NCI-H1092 treated with DMSO at 0.1 percent for 48 hours (cell line): ENCODE data around the gene EDRF1.
"Not testable (repeated sequence)": the region's sequence is repeated elsewhere in the genome, so short reads cannot be mapped to it uniquely, and the experiment has no call there.

Experiments used
- DNase-seq: peaks from one replicate; lab custom pipeline; 2025; lab: John Stamatoyannopoulos, UW

The EDRF1 gene, protein sequence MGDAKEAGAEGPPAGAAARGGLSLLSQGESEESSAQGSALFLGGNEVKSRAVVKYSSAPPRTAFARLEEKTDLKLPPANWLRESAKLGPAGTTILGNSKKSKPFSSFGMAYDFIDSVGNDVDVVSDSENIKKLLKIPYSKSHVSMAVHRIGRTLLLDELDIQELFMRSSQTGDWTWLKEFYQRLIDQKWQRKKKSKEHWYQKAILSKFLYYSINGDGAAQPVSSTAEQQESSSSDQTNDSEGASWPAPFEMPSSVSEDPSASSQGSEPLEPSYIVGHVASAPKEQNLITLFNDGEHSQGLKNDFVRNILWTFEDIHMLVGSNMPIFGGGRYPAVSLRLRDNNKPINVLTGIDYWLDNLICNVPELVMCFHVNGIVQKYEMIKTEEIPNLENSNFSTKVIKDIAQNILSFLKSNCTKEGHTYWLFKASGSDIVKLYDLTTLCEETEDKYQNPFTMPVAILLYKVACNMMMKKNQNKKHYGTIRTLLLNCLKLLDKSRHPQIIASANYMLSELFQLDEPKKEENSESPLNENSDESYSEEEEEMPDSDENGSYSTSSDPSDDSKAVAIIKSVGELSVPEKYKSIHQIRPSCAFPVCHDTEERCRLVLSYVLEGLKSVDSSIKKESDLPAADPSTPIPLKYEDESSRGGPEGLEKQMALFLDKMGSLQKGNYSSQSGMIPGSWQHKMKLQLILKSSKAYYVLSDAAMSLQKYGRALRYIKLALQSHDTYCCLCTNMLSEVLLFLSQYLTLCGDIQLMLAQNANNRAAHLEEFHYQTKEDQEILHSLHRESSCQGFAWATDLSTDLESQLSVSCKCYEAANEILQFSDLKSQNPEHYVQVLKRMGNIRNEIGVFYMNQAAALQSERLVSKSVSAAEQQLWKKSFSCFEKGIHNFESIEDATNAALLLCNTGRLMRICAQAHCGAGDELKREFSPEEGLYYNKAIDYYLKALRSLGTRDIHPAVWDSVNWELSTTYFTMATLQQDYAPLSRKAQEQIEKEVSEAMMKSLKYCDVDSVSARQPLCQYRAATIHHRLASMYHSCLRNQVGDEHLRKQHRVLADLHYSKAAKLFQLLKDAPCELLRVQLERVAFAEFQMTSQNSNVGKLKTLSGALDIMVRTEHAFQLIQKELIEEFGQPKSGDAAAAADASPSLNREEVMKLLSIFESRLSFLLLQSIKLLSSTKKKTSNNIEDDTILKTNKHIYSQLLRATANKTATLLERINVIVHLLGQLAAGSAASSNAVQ

DNA sequence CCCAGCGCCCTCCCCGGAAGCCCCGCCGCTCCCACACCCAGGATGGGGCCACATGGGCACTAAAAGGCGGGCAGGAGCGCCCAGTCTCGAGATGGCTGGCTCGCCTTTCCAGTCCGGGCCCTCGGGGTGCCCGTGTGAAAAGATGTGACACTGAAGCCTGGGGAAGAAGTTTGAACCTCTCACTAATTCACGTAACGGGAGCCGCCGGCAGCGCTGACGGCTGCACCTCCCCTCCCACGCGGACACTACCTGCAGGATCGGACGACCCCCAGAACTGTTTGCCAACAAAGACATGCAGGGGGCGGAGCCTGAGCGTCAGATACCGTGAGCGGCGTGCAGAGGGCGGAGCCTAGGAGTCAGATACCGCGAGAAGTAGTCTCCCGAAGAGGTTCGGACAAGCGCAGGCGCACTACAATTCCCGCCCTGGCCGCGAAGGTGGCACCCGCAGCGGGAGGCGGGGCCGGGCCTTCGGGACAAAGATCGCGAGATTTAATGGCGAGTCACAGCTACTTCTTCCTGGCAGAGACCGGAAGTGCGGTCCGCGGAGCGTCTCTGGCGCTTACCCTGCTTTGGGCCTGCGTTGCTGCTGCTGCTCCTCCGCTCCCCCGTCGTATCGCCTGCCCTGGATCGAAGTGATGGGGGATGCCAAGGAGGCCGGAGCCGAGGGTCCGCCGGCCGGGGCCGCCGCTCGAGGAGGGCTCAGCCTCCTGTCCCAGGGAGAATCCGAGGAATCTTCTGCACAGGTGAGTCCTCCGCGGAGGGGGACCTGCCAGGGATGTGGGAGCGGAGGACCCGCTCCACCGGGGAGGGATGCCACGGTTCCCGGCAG, at the start of gene EDRF1:
TSS of gene EDRF1 (plus strand) at position 537 of the 829 bp plus-strand sequence. CDS start at position 636, 99 bp downstream.
- peak; percentile 97 for DNase-seq

DNA sequence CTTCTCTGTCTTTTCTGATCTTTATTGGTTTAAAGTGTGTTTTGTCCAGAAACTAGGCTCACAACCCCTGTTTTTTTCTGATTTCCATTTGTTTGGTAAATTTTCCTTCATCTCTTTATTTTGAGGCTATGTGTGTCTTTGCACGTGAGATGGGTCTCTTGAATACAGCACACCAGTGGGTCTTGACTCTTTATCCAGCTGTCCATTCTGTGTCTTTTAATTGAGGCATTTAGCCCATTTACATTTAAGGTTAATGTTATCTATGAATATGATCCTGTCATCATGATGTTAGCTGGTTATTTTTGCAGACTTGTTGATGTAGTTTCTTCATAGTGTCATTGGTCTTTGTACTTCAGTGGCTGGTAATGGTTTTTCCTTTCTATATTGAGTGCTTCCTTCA, 46.6 kb upstream of the EDRF1 start:
- no peak for DNase-seq

DNA sequence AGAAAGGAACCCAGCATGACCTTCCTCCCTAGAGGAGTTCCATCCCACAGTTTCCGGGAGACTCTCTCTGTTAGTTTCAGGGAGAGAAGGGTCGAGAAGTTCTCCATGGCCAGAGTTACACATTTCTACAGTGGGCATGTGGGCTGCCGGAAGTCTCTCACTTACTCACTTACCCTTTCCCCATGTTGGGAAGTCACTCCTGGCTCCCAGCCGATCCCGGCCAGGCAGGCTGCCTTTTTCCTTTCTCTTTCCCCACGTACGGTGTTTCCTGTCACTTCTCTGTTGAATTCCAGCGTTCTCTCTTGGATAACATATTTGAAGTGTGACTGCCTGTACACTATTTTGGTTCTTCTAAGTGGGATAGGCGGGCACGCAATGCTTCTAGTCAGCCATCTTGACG, 40.1 kb upstream of the EDRF1 start:
- no peak for DNase-seq

DNA sequence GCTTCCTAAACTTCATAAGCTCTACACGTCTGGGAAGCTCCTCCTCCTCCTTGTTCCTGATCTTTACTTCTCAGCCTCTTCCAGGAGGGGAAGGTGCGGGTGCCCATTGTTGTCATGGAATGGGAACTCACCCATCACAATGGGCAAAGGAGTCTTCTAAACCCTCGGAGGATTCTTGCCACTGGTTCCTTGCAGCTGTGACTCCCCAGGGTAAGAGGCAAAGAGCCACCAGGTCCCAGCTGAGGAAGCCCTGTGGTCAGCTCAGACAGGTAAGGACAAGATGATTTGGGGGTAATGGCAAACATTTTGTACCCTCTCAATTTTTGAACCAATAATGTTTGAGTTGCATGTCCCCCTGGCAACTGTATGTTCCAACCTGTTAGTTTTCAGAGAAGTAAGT, 36.4 kb upstream of the EDRF1 start, which contains the start of gene TEX36:
TSS of gene TEX36 (minus strand) at position 101 of the 400 bp plus-strand sequence. CDS start 174 bp downstream, outside the sequence.
- DNase-seq = no peak

DNA sequence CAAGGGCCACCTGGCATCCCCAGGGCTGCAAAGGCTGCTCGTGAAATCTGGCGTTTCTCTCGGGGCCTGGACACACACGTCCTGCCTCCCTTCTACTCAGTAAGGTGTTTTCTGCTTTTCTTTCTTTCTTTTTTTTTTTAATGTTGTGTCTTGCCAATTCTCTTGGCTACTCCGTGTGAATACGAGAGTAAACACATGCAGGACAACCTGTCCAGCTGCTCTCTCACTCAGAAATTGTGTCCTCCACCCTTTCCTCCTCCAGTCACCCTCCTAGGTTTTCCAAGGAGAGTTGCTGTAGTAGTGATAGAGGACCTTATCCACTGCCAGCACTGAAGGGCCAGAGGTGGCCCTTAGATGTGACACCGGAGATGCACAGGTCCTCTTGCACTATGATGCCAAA, 35.7 kb upstream of the EDRF1 start:
- DNase-seq = no peak

DNA sequence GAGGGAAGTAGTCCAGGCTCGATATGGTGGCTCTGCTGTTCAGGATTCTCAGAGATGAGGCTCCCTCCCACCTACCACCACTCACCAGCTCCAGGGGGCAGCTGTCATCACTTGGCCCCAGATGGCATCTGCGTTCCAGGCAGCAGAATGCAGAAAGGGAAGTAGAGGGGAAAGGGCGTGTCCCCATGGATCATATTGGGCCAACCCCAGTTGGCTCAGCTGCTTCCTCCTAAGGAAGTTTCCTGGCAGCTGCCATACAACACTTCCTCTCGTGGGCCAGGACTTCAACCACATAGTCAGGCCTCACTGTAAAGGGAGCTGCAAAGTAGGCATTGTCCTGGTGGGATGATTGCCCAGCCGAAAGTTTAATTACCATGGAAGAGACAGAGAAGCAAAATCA, 34.9 kb upstream of the EDRF1 start:
- DNase-seq = no peak

DNA sequence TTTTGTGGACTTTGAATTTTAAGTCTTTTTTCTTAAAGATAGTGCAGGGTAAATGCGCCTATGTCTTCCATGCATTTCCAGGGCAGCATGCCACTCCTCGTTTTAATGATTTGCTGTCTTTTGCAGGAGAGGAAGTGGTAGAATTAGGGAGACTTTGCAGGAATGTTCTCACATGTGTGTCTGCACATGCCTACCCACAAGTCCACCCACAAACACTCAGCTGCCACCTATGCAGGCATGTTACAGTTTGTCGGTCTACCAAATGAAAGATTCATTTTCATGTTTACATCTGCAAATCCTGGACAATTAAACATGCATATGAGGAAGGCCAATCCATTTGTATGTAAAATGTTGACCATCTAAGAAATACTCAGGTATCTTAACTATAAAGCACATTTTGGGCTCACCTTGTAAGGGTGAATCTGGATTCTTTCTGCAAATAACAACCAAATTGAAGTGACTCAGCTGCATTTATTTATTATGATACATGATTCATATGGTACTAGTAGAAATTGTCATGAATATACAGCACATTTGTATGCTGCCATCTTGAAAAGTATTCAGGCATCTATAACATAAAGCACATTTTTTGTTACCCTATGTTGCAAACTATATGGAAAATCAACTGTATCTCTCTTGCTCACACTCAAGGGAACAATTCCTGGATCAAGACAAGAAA, 31.9 kb upstream of the EDRF1 start:
- no peak for DNase-seq

DNA sequence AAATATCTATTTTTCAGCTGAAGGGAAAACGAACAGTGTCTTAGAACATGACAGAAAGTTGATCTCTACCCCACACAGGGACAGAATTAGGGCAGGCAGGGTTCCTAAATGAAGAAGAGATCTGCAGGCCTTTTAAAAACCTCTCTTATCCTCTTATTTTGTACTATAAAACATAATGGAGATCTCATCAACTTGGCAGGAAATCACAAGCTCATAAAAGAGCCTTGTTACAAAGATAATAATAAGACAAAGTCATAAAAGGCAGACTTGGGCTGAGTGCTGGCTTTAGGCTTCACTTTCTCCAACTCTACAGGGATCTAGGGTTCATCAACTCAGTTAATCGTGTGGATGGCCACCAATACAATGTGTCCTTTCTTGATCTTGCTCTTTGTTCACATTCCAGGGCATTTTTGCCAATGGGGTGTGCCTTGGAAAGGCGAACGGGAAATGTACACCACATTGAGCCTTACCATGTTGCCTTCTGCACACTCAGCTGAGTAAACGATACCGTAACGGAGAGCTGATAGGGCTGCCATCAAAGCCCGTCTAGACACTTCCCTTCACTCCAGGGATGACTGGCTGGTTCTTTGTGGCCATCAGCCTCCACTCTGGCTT, 29.4 kb upstream of the EDRF1 start:
- DNase-seq = no peak

DNA sequence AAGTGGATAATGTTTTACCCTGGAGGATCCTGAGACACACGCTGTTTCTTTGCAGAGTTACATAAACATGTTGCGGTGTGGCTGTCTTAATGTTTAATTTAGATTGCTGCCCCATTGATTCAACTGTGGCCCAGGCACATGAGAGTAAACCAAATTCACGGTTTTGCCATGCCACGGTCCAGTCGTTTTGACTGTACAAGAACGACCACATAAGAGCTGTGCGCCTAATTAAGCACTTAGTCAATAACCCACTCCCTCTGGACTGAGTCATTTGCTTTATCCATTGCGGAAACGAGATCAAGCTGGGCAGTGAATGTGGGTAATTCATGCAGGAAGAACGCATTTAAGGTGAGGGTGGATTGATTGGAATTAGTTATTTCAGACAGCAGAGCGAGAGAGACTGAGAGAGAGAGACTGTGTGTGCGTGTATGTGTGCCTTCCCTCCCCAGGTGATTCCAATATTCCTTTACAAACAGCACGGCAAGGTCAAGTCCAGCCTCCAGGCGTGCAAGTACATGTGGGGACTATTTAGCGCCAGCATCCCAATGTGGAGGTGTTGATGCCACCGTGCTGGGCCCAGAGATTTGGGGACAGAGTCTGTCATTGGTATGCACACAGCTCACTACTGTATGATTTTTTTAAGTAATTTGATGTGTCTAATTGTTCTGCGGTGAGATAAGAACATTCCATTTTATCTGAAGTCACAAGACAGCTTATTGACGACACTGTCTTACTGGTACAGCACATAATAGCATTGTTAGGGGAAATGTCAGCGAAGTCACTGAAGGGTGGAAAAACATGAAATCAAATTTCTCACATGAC, 28.1 kb upstream of the EDRF1 start:
- DNase-seq = peak; percentile 6

DNA sequence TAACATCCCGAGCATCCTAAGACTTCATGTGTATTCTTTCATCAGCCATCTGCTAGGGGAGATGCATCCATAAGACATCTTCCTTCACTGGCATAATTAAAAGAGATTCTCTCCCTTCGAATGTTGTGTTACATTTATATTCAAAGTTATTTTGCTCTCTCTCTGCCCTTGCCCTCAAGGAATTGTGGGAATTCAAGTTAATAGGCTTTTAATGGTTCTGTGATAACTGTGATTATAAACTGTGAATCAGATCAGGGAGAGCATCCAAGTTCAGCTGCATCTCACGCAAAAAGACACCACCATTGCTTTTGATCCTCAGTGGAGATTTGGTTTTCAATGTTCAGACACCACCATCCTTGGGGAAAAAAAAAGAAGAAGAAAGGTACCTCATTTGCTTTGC, 27.3 kb upstream of the EDRF1 start:
- no peak for DNase-seq

DNA sequence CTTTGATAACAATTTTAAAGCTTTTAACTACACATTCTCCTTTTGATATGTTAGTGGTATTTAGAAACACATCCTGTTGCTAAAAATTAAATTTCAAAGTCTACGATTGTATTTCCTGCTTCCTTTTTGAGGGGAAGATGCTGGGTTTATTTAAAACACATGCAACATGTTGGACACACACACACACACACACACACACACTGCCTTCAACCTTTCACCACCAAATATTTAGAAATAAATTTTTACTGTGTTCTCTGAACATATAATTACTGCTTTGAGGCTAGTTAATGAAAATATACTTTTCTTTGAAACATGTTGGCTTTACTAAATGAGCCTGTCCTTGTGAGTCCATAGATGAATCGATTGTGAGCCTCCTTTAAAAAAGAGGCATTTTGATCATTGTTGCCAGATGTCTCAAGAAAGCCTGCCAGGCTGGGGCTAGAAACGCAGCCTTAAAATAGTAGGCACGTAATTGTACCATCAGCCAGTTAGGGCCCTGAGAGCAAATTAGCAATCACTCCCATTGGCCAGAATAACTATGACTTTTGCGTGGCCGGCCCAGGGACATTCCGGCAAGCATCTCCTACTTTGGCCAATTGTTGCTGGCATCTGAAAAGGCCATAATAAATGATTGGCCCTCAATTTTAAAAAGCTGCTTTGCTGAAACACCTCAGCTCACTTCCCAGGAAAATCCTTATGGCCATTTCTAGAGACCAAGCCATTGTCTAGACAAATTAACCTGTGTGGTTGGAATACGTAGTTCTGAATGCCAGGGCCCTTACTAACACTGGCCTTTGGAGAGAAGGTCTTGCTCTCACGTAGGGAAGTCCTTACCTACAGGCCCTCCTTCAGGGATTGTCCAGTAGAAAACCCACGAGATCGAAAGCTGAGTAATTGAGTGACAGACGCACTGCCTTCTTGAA, 26.6 kb upstream of the EDRF1 start:
- DNase-seq = no peak

DNA sequence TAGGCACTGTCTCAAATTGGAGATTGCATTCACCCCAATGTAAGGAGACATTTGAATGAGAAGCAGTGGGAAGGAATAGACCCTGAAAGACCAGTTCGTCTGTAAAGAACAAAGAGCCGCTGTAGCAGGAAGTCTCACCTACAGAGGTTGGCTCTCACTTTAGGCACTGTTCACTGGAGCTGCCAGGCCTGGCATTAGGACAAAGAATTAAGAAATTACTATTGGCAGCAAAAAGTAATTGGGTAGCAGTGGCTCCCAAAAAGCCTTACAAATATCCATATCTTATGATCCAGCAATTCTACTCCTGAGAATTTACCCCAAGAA, 26.0 kb upstream of the EDRF1 start:
- no peak for DNase-seq

DNA sequence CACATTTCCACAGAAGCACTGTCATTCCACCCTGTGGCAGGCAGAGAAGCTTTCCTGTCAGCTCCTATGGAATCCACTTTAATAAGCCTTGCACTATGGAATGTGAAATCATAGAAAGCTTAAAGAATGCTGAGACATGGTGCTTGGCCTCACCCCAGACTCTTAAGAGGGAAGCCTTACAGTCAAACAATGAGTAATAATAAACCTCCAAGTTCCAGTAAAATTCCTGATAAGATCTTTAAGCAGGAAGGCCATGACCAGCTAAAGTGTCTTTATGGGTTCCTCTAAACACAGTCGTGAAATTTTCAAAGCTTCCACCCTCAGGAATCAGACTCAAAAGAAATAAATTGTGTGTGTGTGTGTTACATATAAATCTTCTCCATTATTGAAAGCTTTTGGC, 24.6 kb upstream of the EDRF1 start:
- no peak for DNase-seq

DNA sequence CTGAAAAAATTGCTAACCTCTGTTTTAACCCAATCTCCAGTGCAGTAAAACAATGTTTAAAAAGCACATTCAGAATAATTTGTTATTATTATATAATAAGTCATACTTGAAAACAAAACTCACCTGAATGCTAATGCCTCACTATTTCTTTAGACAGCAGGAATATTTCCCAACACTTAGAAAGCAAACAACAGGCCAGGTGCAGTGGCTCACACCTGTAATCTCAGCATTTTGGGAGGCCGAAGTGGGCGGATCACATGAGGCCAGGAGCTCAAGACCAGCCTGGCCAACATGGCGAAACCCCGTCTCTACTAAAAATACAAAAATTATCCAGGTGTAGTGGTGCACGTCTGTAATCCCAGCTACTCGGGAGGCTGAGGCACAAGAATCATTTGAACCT, 22.6 kb upstream of the EDRF1 start:
- not testable (repeated sequence) for DNase-seq

DNA sequence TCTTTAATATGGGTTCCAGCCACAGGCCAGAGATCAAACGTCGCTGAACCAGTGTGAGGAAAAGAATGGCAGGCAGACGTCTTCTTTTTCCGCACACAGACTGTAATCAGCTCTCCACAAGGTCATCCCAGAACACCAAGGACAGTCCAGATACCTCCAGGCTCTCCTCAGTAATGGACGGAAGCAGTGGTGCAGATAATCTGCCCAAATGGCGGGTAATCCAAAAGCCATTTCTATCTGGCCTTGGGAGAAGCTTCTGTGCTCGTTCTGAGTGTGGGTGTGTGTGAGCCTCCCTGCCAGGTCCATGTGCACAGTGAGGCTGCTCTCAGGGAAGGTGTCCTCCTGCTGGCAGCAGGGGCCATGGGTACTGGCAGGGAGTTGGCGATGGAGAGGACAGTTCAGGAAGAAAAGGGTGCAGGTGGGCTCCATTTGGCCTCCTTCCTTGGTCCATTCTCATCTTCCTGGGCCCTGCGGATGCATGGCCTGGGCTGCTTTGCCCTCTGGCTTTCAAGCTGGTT, 21.0 kb upstream of the EDRF1 start:
- no peak for DNase-seq

DNA sequence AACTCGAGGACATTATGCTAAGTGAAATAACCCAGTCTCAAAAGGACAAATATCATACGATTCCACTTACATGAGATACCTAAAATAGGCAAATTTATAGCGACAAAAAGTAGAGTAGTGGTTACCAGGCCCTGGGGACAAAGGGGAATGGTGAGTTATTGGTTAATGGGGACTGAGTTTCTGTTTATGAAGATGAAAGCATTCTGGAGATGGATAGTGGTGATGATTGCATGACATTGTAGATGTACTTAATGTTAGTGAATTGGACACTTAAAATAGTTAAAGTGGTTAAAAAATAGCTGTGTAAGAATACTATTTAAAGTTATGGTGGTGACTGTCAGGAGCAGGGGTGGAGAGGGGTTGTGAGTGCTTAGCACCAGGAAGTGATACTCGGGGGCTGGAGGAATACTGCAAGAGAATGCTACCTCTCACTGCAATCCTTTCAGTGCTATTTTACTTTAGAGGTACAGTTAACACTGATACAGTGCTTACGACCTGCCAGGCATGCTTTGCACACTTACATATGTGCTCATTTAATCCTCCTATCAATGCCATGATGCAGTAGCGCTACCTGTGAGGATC, 19.9 kb upstream of the EDRF1 start:
- DNase-seq = no peak

DNA sequence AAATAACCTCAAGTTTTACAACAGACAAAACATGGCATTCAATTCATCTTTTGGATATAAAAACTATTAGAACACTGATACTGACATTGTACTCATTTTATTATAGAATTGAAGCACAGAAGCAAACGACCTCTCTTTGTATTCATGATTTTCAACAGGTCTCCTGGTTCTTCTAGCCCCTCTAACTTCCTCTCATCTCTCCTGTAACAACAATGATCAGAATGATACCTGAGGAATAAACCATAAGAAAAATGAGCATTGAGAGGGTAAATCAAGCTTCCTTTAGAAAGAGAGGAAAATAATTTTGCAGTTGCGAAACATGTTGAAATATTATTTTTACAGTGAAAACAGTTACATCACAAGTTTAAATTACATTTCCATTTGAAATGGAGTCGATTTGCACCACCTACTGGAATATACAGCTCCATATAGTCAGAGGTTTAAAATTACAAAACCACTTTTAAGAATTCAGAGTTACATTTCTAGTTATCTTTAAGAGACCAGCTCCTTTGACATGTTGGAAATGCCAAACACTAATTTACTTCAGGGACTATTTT, 19.1 kb upstream of the EDRF1 start:
- DNase-seq = no peak
